Hair follicle dermal papilla cell (primary cell): ENCODE results near the gene SPAG9. TPM values are rescaled to one million over a fixed set of nuclear protein-coding genes. Genes with fewer than 3 reads are reported as not detected.

ENCODE experiments used
- total RNA-seq: library from RNA; depleted of rRNA; stranded (reverse); fragments of >200 nt; gene quantifications from 2 replicates; pipeline ENCODE4 v1.2.3, GENCODE V29; 2012

The SPAG9 gene, protein sequence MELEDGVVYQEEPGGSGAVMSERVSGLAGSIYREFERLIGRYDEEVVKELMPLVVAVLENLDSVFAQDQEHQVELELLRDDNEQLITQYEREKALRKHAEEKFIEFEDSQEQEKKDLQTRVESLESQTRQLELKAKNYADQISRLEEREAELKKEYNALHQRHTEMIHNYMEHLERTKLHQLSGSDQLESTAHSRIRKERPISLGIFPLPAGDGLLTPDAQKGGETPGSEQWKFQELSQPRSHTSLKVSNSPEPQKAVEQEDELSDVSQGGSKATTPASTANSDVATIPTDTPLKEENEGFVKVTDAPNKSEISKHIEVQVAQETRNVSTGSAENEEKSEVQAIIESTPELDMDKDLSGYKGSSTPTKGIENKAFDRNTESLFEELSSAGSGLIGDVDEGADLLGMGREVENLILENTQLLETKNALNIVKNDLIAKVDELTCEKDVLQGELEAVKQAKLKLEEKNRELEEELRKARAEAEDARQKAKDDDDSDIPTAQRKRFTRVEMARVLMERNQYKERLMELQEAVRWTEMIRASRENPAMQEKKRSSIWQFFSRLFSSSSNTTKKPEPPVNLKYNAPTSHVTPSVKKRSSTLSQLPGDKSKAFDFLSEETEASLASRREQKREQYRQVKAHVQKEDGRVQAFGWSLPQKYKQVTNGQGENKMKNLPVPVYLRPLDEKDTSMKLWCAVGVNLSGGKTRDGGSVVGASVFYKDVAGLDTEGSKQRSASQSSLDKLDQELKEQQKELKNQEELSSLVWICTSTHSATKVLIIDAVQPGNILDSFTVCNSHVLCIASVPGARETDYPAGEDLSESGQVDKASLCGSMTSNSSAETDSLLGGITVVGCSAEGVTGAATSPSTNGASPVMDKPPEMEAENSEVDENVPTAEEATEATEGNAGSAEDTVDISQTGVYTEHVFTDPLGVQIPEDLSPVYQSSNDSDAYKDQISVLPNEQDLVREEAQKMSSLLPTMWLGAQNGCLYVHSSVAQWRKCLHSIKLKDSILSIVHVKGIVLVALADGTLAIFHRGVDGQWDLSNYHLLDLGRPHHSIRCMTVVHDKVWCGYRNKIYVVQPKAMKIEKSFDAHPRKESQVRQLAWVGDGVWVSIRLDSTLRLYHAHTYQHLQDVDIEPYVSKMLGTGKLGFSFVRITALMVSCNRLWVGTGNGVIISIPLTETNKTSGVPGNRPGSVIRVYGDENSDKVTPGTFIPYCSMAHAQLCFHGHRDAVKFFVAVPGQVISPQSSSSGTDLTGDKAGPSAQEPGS (N-terminal part only)
- 121 and 141 TPM in 2 replicates for total RNA-seq

GRCh38 chr17:51120739-51121619 lies at the start of gene SPAG9:
Gene SPAG9 (minus strand): TSS chr17:51120868. CDS start chr17:51120656, 212 bp downstream.

GRCh38 chr17:51166198-51166986 lies 45.7 kb upstream of the SPAG9 start, which contains the start of gene NME2:
Gene NME2 (plus strand): TSS chr17:51166411. CDS start chr17:51166831, 420 bp downstream.

GRCh38 chr17:51153210-51154072 lies 32.8 kb upstream of the SPAG9 start, which contains the start of gene NME1:
Gene NME1 (plus strand): TSS chr17:51153559. CDS start chr17:51155655, 2,096 bp downstream.

Other genes with a start within 250 kb of the SPAG9 start
- gene NME1, start 32.7 kb upstream of the SPAG9 start, total RNA-seq = 24.5 and 40.9 TPM in 2 replicates
- 363 and 455 TPM in 2 replicates for gene NME2, start 45.5 kb upstream of the SPAG9 start, total RNA-seq
- 10.8 and 14.0 TPM in 2 replicates for gene MBTD1, start 139.2 kb upstream of the SPAG9 start, total RNA-seq
- 27.8 and 28.9 TPM in 2 replicates for gene UTP18, start 139.7 kb upstream of the SPAG9 start, total RNA-seq